ENCODE measurements around the gene PYCR2. TPM values are rescaled to one million over a fixed set of nuclear protein-coding genes. Genes with fewer than 3 reads are reported as not detected.
"Not testable (repeated sequence)": the region's sequence is repeated elsewhere in the genome, so short reads cannot be mapped to it uniquely, and the experiment has no call there.

Gene PYCR2
- polyA plus RNA-seq (2012; ENCODE audit: insufficient read depth, insufficient read length, low read depth) = 223 TPM

DNA sequence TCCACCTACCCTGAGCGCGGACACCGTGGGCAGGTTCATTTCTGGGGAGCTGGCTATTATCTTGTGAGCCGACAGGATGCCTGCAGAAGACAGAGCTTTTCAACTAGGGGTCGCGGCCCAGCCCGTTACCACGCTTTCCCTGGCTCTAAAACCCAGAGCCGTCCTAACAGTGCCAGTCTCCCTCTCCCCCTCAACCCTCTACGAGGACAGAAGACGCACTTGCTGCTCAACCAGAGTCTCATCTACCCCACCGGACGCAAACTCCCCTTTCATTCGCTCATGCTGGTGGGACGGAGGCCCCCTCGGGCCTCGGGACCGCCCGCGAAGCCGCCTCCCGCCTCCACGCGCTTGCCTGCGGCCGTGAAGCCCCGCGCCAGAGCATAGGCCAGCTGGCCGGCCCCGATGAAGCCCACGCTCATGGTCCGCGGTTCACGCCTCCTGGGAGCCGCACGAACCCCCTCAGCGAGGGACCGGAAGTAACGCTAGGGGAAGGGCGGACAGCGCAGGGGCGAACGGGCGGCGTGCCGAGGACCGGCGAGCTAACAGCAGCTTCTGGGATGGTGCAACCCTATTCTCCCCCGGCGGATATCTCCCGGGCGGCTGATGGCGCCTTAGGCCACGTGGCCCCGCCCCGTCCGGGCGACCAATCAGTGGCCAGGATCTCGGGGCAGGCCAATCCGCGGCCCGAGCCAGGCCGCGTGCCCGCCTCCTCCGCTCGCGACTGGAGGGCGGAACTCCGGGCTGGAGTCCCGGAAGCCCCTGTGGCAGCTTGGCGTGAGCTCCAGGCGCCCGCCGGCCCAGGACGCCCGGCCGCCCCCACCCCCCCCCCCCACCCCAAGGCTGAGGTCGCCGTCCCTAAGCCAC is at the start of gene PYCR2:
TSS of gene PYCR2 (minus strand) at position 559 of the 864 bp plus-strand sequence. CDS start at position 419, 140 bp downstream.
- peak; percentile 98 for DNase-seq
- no peak for TF ChIP-seq CTCF (IDR thresholded peaks at IDR 0.05; ENCODE audit: low read depth, low read length)

GRCh38 chr1:225973158-225973557 is 49.1 kb upstream of the PYCR2 start:
- Histone ChIP-seq H3K9me3 (no peaks in the 10 kb centered on the region), H3K4me1 (no peaks in the 10 kb centered on the region), H3K36me3 (no peaks in the 10 kb centered on the region), H3K4me3 (ENCODE audit: low read depth, low read length) (no peak overlapping the region), H3K27me3 (no peaks in the 10 kb centered on the region)
- DNase-seq = no peak
- TF ChIP-seq CTCF (IDR thresholded peaks at IDR 0.05; ENCODE audit: low read depth, low read length) = no peak

More for the DNA sequence above, at the start of gene PYCR2:
- Histone ChIP-seq H3K9me3 (no peaks in the 10 kb centered on the region), H3K4me1 (peaks cover 5% of the 10 kb centered on the region; the same call in 1 of the 2 replicates), H3K4me3 (ENCODE audit: low read depth, low read length) (peak within 1 kb of the TSS; percentile 99), H3K27me3 (no peaks in the 10 kb centered on the region), H3K36me3 (peaks cover 23% of the 10 kb centered on the region)

GRCh38 chr1:225972344-225973152 is 48.5 kb upstream of the PYCR2 start:
- Histone ChIP-seq H3K4me3 (ENCODE audit: low read depth, low read length) (no peak overlapping the region), H3K36me3 (no peaks in the 10 kb centered on the region), H3K4me1 (no peaks in the 10 kb centered on the region), H3K27me3 (no peaks in the 10 kb centered on the region), H3K9me3 (no peaks in the 10 kb centered on the region)
- TF ChIP-seq CTCF (IDR thresholded peaks at IDR 0.05; ENCODE audit: low read depth, low read length) = no peak
- DNase-seq = no peak

GRCh38 chr1:225970592-225971157 is 46.6 kb upstream of the PYCR2 start:
- H3K36me3 ChIP-seq; H3K4me1 ChIP-seq; H3K27me3 ChIP-seq; DNase-seq; H3K4me3 ChIP-seq (ENCODE audit: low read depth, low read length); H3K9me3 ChIP-seq: not testable (repeated sequence)

GRCh38 chr1:225969751-225970150 is 45.7 kb upstream of the PYCR2 start:
- H3K36me3 ChIP-seq; H3K9me3 ChIP-seq; H3K4me3 ChIP-seq (ENCODE audit: low read depth, low read length); DNase-seq; H3K27me3 ChIP-seq; H3K4me1 ChIP-seq: not testable (repeated sequence)

DNA sequence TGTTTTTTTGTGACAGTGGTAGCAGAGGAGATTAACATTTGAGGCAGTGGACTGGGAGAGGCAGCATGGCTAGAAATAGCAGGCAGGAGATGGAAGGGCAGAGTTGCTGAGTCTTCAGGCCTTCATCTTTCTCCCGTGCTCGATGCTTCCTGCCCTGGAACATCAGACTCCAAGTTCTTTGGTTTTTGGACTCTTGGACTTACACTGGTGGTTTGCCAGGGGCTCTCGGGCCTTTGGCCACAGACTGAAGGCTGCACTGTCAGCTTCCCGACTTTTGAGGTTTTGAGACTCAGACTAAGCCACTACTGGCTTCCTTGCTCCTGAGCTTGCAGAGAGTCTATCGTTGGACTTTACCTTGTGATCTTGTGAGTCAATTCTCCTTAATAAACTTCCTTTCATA is 41.2 kb upstream of the PYCR2 start:
- DNase-seq = no peak
- Histone ChIP-seq H3K4me3 (ENCODE audit: low read depth, low read length) (no peak overlapping the region), H3K27me3 (no peaks in the 10 kb centered on the region), H3K4me1 (no peaks in the 10 kb centered on the region), H3K9me3 (no peaks in the 10 kb centered on the region), H3K36me3 (no peaks in the 10 kb centered on the region)
- TF ChIP-seq CTCF (IDR thresholded peaks at IDR 0.05; ENCODE audit: low read depth, low read length) = no peak
